Transverse colon (tissue), 4 donors: ENCODE data around the gene TEX19. TPM values are rescaled to one million over a fixed set of nuclear protein-coding genes. Genes with fewer than 3 reads are reported as not detected.

Experiments used
- DNase-seq: peaks from one replicate; pipeline ENCODE4 v3.0.0-alpha.2; 2019
- H3K27ac ChIP-seq, 4 donors: fragments of 200-600 bp; sonication (generic); 2 replicates each; pipeline ENCODE4 v1.5.1; 2016 to 2018; ENCODE audit warnings: inconsistent platforms in 4 of 4
- H3K27me3 ChIP-seq: fragments of 200-600 bp; sonication (generic); 2 replicates; pipeline ENCODE4 v1.5.1; 2017; ENCODE audit warnings: inconsistent platforms
- H3K36me3 ChIP-seq, 4 donors: fragments of 200-600 bp; sonication (generic); 2 replicates each; pipeline ENCODE4 v1.5.1; 2017 to 2019; ENCODE audit warnings: inconsistent platforms in 4 of 4
- H3K4me1 ChIP-seq, 4 donors: fragments of 200-600 bp; sonication (generic); 2 replicates each; pipeline ENCODE4 v1.5.1; 2017 to 2020; ENCODE audit warnings: inconsistent platforms in 4 of 4
- H3K4me3 ChIP-seq, 4 donors: fragments of 200-600 bp; sonication (generic); 1 replicate in 1 of 4; 2 replicates in 3 of 4; pipeline versions ENCODE4 v1.5.1 to v1.6.1; 2017 to 2019; ENCODE audit warnings: inconsistent platforms in 4 of 4
- H3K9me3 ChIP-seq, 2 donors: fragments of 200-600 bp; sonication (generic); 2 replicates each; pipeline ENCODE4 v1.5.1; 2017 to 2019; ENCODE audit warnings: inconsistent platforms in 2 of 2
- EP300 ChIP-seq: sonication (generic); formaldehyde crosslinking; IDR thresholded peaks from one replicate; pipeline ENCODE4 v1.6.1; 2017; ENCODE audit warnings: antibody characterized with exemption, low read depth
- POLR2A ChIP-seq: fragments of 450-650 bp; IDR thresholded peaks from one replicate; pipeline ENCODE4 v1.6.1; 2016; ENCODE audit warnings: antibody characterized with exemption, mild to moderate bottlenecking, moderate library complexity
- POLR2AphosphoS5 ChIP-seq, 3 donors: sonication (generic); formaldehyde crosslinking; IDR thresholded peaks; one replicate each; pipeline ENCODE4 v1.6.1; 2016; ENCODE audit warnings: antibody characterized with exemption in 3 of 3
- WGBS, 2 donors: methylation state at CpG; one replicate each; pipeline ENCODE4 v1.1.5; 2018; ENCODE audit warnings: low coverage in 1 of 2; 5-methylcytosine and 5-hydroxymethylcytosine counted together
- in situ Hi-C, 4 donors: fragments of 200-750 bp; cut with MboI; loops; one replicate each; pipeline versions ENCODE4 v1.15.0 to v1.15.1; 2017; ENCODE audit warnings: low sequenced_read_pairs in 3 of 4, low pct_ligation_motif_present in 1 of 4, low pct_unique_long_range_greater_than_20kb in 1 of 4
- intact Hi-C: fragments of 100-400 bp; cut with DNase I; formaldehyde crosslinking; loops from one replicate; pipeline ENCODE4 v1.15.1; 2023; ENCODE audit warnings: low total_unique reads
- total RNA-seq, 4 donors: library from RNA; depleted of rRNA; stranded (reverse); fragments of >200 nt; gene quantifications; one replicate each; pipeline ENCODE4 v1.1.0, GENCODE V29; 2016
- TF ChIP-seq, protein P1 (sequence below), 5 experiments: fragments of 200-600 bp in 3 of 5; fragments of 450-650 bp in 2 of 5; sonication (generic) in 3 of 5; IDR thresholded peaks; 1 replicate in 2 of 5; 2 replicates in 3 of 5; pipeline ENCODE4 v1.5.1; 2016 to 2017; ENCODE audit warnings: antibody characterized with exemption in 5 of 5, inconsistent platforms in 3 of 5, mild to moderate bottlenecking in 2 of 5, moderate library complexity in 1 of 5

Gene TEX19
- total RNA-seq, 4 donors from 2014 or later, result not detected

DNA sequence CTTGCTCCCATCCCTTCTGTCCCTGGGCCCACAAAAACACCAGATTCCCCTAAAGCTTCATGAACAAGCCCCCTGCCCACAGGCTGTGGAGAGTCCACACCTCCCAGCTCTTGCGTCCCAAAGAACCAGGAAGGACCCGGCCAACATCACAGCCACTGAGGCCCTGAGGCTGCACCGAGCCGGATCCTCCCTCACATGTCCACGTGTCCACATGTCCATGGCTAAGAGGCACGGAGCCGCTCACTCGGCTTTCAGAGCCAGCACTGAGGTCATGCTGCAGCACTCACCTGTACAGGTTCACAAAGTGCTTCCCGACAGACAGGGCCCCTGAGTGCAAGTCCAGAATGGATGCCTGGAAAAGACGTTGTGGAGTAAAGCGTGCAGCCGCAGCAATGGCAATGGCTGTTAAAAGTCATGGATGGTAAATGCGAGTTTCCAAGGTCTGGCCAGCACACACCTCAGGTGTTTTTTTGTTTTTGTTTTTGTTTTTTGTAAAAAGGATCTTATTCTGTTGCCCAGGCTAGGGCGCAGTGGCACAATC lies 47.2 kb downstream of the TEX19 start:
- TF ChIP-seq EP300, result no peak
- TF ChIP-seq POLR2A, result no peak
- TF ChIP-seq POLR2AphosphoS5 (IDR thresholded peaks at IDR 0.05), result no peak
- TF ChIP-seq, protein P1, sequence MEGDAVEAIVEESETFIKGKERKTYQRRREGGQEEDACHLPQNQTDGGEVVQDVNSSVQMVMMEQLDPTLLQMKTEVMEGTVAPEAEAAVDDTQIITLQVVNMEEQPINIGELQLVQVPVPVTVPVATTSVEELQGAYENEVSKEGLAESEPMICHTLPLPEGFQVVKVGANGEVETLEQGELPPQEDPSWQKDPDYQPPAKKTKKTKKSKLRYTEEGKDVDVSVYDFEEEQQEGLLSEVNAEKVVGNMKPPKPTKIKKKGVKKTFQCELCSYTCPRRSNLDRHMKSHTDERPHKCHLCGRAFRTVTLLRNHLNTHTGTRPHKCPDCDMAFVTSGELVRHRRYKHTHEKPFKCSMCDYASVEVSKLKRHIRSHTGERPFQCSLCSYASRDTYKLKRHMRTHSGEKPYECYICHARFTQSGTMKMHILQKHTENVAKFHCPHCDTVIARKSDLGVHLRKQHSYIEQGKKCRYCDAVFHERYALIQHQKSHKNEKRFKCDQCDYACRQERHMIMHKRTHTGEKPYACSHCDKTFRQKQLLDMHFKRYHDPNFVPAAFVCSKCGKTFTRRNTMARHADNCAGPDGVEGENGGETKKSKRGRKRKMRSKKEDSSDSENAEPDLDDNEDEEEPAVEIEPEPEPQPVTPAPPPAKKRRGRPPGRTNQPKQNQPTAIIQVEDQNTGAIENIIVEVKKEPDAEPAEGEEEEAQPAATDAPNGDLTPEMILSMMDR (IDR thresholded peaks at IDR 0.05), result no peak
- WGBS, 2 donors, result 80 to 95% methylated on average over 1 to 14 of the region's 14 CpGs
- Histone ChIP-seq H3K4me3 (no peak overlapping the region), H3K36me3 (no peaks in the 10 kb centered on the region), H3K27me3 (no peaks in the 10 kb centered on the region), H3K9me3 (no peaks in the 10 kb centered on the region), H3K27ac (no peak overlapping the region), H3K4me1 (no peaks in the 10 kb centered on the region)
- no peak for DNase-seq
- intact Hi-C loops, result no loop called here
- in situ Hi-C loops, result loop anchor here in 1 of 4 donors (5.0 kb wide), 1 partner anchor 49 kb away; the partner anchor contains the start of gene TEX19

DNA sequence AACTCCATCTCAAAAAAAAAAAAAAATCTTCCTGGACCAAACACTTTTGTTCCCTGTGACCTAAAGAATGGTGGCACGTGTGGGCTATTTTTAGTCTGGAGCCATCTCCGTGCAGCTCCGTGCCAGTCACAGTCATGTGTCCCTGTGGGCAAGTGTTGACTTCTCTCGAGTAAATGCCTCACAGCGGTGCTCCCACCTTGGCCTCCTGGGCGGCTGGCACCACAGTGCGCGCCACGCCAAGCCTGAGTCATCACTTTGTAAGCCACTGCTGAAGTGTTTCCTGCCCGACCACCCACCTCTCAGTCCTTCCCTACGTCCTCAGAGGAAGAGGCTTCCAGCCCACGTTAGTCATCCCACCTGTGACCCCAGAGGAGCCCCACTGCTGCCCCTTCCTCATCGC lies 48.2 kb downstream of the TEX19 start:
- H3K4me1 ChIP-seq, result no peaks in the 10 kb centered on the region
- intact Hi-C loops, result no loop called here
- TF ChIP-seq, protein P1 (IDR thresholded peaks at IDR 0.05), result no peak
- TF ChIP-seq POLR2A (no peak), EP300 (no peak), POLR2AphosphoS5 (IDR thresholded peaks at IDR 0.05) (no peak)
- no peaks in the 10 kb centered on the region for H3K9me3 ChIP-seq
- 80 to 81% methylated on average over 1 to 13 of the region's 13 CpGs for WGBS, 2 donors
- no peak overlapping the region for H3K27ac ChIP-seq
- in situ Hi-C loops, result loop anchor here in 1 of 4 donors (5.0 kb wide), 1 partner anchor 50 kb away; the partner anchor contains the start of gene TEX19
- no peaks in the 10 kb centered on the region for H3K36me3 ChIP-seq
- no peak for DNase-seq
- H3K4me3 ChIP-seq, result no peak overlapping the region
- H3K27me3 ChIP-seq, result no peaks in the 10 kb centered on the region

DNA sequence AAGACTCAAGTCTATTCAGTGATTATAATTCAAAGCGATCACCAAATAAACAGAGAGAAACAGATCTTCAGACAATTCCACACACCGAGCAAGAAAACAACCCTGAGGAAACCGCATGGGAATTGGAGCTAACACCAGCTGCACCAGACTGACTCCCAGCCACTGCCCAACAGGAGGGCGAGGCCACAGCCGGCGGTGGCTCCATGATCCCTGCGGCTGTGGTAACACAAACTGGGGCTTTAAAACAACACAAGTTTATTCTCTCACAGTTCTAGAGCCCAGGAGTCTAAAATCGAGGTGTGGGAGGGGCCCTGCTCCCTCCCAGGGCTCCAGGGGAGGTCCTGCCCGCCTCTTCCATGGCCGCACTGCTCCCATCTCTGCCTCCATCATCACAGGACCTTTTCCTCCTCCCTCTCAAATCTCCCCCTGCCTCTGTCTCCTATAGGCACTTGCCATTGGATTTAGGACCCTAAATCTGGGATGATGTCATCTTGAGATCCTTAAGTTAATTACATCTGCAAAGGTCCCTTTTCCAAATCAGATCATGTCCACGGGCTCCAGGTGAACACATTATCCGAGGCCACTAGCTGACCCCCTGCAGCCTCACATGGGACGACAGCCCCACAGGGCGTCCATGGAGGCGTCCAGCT lies 49.4 kb downstream of the TEX19 start:
- Histone ChIP-seq H3K27ac (no peak overlapping the region), H3K4me1 (no peaks in the 10 kb centered on the region), H3K9me3 (no peaks in the 10 kb centered on the region), H3K4me3 (no peak overlapping the region), H3K27me3 (no peaks in the 10 kb centered on the region), H3K36me3 (no peaks in the 10 kb centered on the region)
- WGBS, 2 donors, result 85 to 92% methylated on average over 4 to 15 of the region's 15 CpGs
- TF ChIP-seq EP300 (no peak), POLR2A (no peak)
- TF ChIP-seq, protein P1 (IDR thresholded peaks at IDR 0.05), result no peak
- no peak for DNase-seq
- intact Hi-C loops, result no loop called here
- in situ Hi-C loops, result loop anchor here in 1 of 4 donors (5.0 kb wide), 1 partner anchor 51 kb away; the partner anchor contains the start of gene TEX19

DNA sequence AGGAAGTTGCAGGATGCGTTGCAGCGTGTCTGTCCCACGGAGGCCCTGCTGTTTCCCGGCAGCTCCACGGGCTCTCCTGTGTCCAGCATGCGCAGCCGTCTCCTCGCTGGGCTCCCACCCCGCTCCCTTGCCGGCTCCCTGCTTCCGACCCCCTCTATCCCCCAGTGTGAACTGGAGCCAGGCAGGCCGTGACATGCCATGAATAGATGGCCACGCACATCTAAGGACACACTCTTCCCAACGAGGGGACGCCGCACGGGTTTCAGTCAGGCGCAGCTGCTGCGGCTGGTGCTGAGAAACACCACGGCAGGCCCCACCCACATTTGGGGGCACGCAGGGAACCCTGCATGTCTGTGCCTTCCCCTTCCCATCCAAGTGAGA lies 49.9 kb downstream of the TEX19 start:
- TF ChIP-seq, protein P1 (IDR thresholded peaks at IDR 0.05), result no peak
- H3K27me3 ChIP-seq, result no peaks in the 10 kb centered on the region
- in situ Hi-C loops, result loop anchor here in 1 of 4 donors (5.0 kb wide), 1 partner anchor 52 kb away; the partner anchor contains the start of gene TEX19
- 95 to 100% methylated on average over 3 to 21 of the region's 21 CpGs for WGBS, 2 donors
- H3K36me3 ChIP-seq, result no peaks in the 10 kb centered on the region
- no peaks in the 10 kb centered on the region for H3K4me1 ChIP-seq
- DNase-seq, result no peak
- no peaks in the 10 kb centered on the region for H3K9me3 ChIP-seq
- H3K27ac ChIP-seq, result no peak overlapping the region
- intact Hi-C loops, result no loop called here
- no peak overlapping the region for H3K4me3 ChIP-seq
